GM18907 (cell line): Measurements from ENCODE around the gene MRPS9.

Experiments used
- ATAC-seq: cut with Tn5 transposase; IDR thresholded peaks from one replicate; pipeline ENCODE4 v1.9.1; 2021; ENCODE audit warnings: mild to moderate bottlenecking, moderate library complexity; ENCODE audit not compliant: unreplicated experiment

The MRPS9 gene

GRCh38 chr2:105037572-105038382 is at the start of gene MRPS9:
TSS of gene MRPS9 (plus strand) at chr2:105038069. CDS start at chr2:105038093, 24 bp downstream.
- peak; percentile 100 for ATAC-seq

GRCh38 chr2:105005181-105005951 is 32.5 kb upstream of the MRPS9 start:
- no peak for ATAC-seq

GRCh38 chr2:105007367-105007766 is 30.5 kb upstream of the MRPS9 start:
- ATAC-seq = no peak

GRCh38 chr2:105032476-105032875 is 5.4 kb upstream of the MRPS9 start:
- ATAC-seq = no peak

- no peak for ATAC-seq
Observed at GRCh38 chr2:105034170-105034569, 3.7 kb upstream of the MRPS9 start.

GRCh38 chr2:105038383-105039061 is 653 bp downstream of the MRPS9 start:
- ATAC-seq = no peak

- ATAC-seq = no peak
Observed at GRCh38 chr2:105039559-105039958, 1.7 kb downstream of the MRPS9 start.

- ATAC-seq = no peak
Observed at GRCh38 chr2:105042189-105042588, 4.3 kb downstream of the MRPS9 start.

GRCh38 chr2:105052773-105053172 is 14.9 kb downstream of the MRPS9 start:
- ATAC-seq = no peak

GRCh38 chr2:105055613-105056012 is 17.7 kb downstream of the MRPS9 start:
- no peak for ATAC-seq

GRCh38 chr2:105056245-105056644 is 18.4 kb downstream of the MRPS9 start:
- ATAC-seq = no peak

GRCh38 chr2:105057005-105057404 is 19.1 kb downstream of the MRPS9 start:
- no peak for ATAC-seq

GRCh38 chr2:105061560-105061959 is 23.7 kb downstream of the MRPS9 start:
- no peak for ATAC-seq

- no peak for ATAC-seq
Observed at GRCh38 chr2:105062158-105062557, 24.3 kb downstream of the MRPS9 start.

GRCh38 chr2:105068387-105068786 is 30.5 kb downstream of the MRPS9 start:
- ATAC-seq = no peak

GRCh38 chr2:105068875-105069274 is 31.0 kb downstream of the MRPS9 start:
- ATAC-seq = no peak

- ATAC-seq = no peak
Observed at GRCh38 chr2:105070010-105070865, 32.4 kb downstream of the MRPS9 start.

- ATAC-seq = no peak
Observed at GRCh38 chr2:105071379-105071778, 33.5 kb downstream of the MRPS9 start.

GRCh38 chr2:105072039-105072438 is 34.2 kb downstream of the MRPS9 start:
- peak; percentile 91 for ATAC-seq

GRCh38 chr2:105073591-105073990 is 35.7 kb downstream of the MRPS9 start:
- ATAC-seq = no peak

- ATAC-seq = no peak
Observed at GRCh38 chr2:105076121-105076520, 38.3 kb downstream of the MRPS9 start.
